Caco-2 (cell line): ENCODE data around the gene NR4A2. TPM values are rescaled to one million over a fixed set of nuclear protein-coding genes. Genes with fewer than 3 reads are reported as not detected.

ENCODE experiments used
- BruUV-seq: library from RNA; stranded (reverse); fragments of 400-500 nt; replicated peaks from 2 replicates; lab custom pipeline; 2021; lab: Mats Ljungman, UMichigan
- CTCF ChIA-PET: fragments of 300-600 bp; sonication (Branson Sonifier 250); formaldehyde crosslinking; loops from one replicate; lab custom pipeline; 2022; ENCODE audit warnings: antibody characterized with exemption; lab: Charles Lee
- POLR2A ChIA-PET: fragments of 300-600 bp; sonication (Branson Sonifier 250); formaldehyde crosslinking; loops from one replicate; lab custom pipeline; 2022; ENCODE audit warnings: antibody characterized with exemption; lab: Charles Lee
- DNase-seq, 2 experiments: peaks; one replicate each; pipeline versions ENCODE4 v3.0.0 to v3.0.0-alpha.2; 2020 to 2022
- H3K27me3 ChIP-seq: replicated peaks from 2 replicates; pipeline ENCODE4 v1.6.0; 2011; ENCODE audit warnings: low read length; ENCODE audit not compliant: control insufficient read depth, insufficient read depth
- H3K36me3 ChIP-seq: 2 replicates; pipeline ENCODE4 v1.5.1; 2011; ENCODE audit warnings: low read length; ENCODE audit not compliant: control insufficient read depth, insufficient read depth
- H3K4me1 ChIP-seq: fragments of 250-450 bp; sonication (Bioruptor Pico); 2 replicates; pipeline ENCODE4 v1.5.1; 2020; ENCODE audit warnings: mild to moderate bottlenecking
- H3K4me3 ChIP-seq: 2 replicates; pipeline ENCODE4 v1.5.1; 2011; ENCODE audit warnings: low read depth, mild to moderate bottlenecking, control low read depth, low read length
- H3K9me3 ChIP-seq: fragments of 250-450 bp; sonication (Bioruptor Pico); 2 replicates; pipeline ENCODE4 v1.5.1; 2020; ENCODE audit warnings: mild to moderate bottlenecking, moderate library complexity
- H3K27ac Mint-ChIP-seq: one replicate; pipeline ENCODE4 v1.8.0; 2022; ENCODE audit warnings: mixed read lengths; ENCODE audit not compliant: unreplicated experiment
- H3K27me3 Mint-ChIP-seq: one replicate; pipeline ENCODE4 v1.8.0; 2022; ENCODE audit warnings: mixed read lengths; ENCODE audit not compliant: insufficient read depth, unreplicated experiment
- H3K36me3 Mint-ChIP-seq: one replicate; pipeline ENCODE4 v1.8.0; 2022; ENCODE audit warnings: mild to moderate bottlenecking, mixed read lengths; ENCODE audit not compliant: insufficient read depth, unreplicated experiment
- H3K4me1 Mint-ChIP-seq: one replicate; pipeline ENCODE4 v1.8.0; 2022; ENCODE audit warnings: low read depth, mixed read lengths; ENCODE audit not compliant: unreplicated experiment
- H3K4me3 Mint-ChIP-seq: one replicate; pipeline ENCODE4 v1.8.0; 2022; ENCODE audit warnings: mild to moderate bottlenecking, moderate library complexity, mixed read lengths; ENCODE audit not compliant: unreplicated experiment
- H3K9me3 Mint-ChIP-seq: one replicate; pipeline ENCODE4 v1.8.0; 2022; ENCODE audit warnings: mixed read lengths; ENCODE audit not compliant: unreplicated experiment
- intact Hi-C: fragments of 100-400 bp; cut with micrococcal nuclease; formaldehyde crosslinking; loops from one replicate; pipeline ENCODE4 v1.10.0; 2022; ENCODE audit not compliant: unreplicated experiment
- total RNA-seq: library from RNA; stranded (reverse); gene quantifications from 2 replicates; pipeline ENCODE4 v1.2.3, GENCODE V29; 2022
- TF ChIP-seq, protein P1 (sequence below), 2 experiments: fragments of 200-600 bp in 1 of 2; IDR thresholded peaks; 1 replicate in 1 of 2; 2 replicates in 1 of 2; pipeline versions ENCODE4 v1.5.1 to v1.8.0; 2011 to 2022; ENCODE audit warnings: antibody characterized with exemption in 1 of 2, control low read depth in 1 of 2, inconsistent platforms in 1 of 2, low read depth in 1 of 2, low read length in 1 of 2, mild to moderate bottlenecking in 1 of 2, moderate library complexity in 1 of 2; ENCODE audit not compliant: insufficient read depth in 1 of 2, severe bottlenecking in 1 of 2, unreplicated experiment in 1 of 2

Gene NR4A2
- total RNA-seq, 1 experiment from 2014 or later = 0.91 TPM

DNA sequence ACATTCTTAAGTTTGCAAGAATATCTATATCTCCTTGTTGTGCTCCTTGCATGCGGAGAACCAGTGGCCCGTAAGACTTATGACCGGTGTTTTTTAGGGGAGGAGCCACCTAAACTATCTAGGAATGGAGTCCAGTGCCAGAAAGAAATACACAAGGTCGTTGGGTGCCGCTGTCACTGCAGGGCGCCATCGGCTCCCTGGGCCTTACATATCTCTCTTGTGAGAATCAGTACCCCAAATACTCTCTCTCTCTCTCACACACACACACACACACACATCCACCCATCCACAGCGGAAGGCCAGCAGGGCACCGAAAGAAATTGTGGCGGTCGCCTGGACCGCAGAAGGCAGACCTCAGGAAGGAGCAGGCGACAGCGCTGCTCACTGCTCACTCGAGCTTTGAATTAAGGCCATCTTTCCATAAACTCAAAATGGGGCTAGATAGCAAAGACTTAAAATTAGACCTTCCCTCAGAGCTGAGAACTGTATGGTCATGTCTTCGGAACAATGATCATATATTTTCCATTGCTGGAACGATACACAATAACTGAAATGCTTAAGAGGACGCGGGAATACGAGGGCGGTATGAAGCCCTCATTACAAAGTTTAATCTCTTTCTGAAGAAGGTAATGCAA, 10.4 kb downstream of the NR4A2 start:
- Mint-ChIP-seq H3K27ac (no peak overlapping the region), H3K27me3 (peaks cover 6% of the 10 kb centered on the region), H3K4me1 (no peaks in the 10 kb centered on the region), H3K9me3 (peaks cover 10% of the 10 kb centered on the region), H3K36me3 (no peaks in the 10 kb centered on the region), H3K4me3 (no peak overlapping the region)
- intact Hi-C loops = no loop called here
- TF ChIP-seq, protein P1, sequence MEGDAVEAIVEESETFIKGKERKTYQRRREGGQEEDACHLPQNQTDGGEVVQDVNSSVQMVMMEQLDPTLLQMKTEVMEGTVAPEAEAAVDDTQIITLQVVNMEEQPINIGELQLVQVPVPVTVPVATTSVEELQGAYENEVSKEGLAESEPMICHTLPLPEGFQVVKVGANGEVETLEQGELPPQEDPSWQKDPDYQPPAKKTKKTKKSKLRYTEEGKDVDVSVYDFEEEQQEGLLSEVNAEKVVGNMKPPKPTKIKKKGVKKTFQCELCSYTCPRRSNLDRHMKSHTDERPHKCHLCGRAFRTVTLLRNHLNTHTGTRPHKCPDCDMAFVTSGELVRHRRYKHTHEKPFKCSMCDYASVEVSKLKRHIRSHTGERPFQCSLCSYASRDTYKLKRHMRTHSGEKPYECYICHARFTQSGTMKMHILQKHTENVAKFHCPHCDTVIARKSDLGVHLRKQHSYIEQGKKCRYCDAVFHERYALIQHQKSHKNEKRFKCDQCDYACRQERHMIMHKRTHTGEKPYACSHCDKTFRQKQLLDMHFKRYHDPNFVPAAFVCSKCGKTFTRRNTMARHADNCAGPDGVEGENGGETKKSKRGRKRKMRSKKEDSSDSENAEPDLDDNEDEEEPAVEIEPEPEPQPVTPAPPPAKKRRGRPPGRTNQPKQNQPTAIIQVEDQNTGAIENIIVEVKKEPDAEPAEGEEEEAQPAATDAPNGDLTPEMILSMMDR (IDR thresholded peaks at IDR 0.05; ENCODE audit: insufficient read depth in 1 of 2, low read depth in 1 of 2, low read length in 1 of 2, severe bottlenecking in 1 of 2, unreplicated experiment in 1 of 2) = no peak
- no peaks in the 10 kb centered on the region for H3K9me3 ChIP-seq
- no peaks in the 10 kb centered on the region for H3K36me3 ChIP-seq
- no peaks in the 10 kb centered on the region for H3K27me3 ChIP-seq
- POLR2A ChIA-PET = interaction anchor here (0.6 kb wide), 1 partner anchor 20 kb away, joined by 3 read pairs; no protein-coding TSS in a partner anchor
- no TSS peak for BruUV-seq
- no peak overlapping the region for H3K4me3 ChIP-seq
- CTCF ChIA-PET = no interaction called here
- no peak for DNase-seq
- H3K4me1 ChIP-seq = no peaks in the 10 kb centered on the region

- TF ChIP-seq, protein P1 (IDR thresholded peaks at IDR 0.05; ENCODE audit: insufficient read depth in 1 of 2, low read depth in 1 of 2, low read length in 1 of 2, severe bottlenecking in 1 of 2, unreplicated experiment in 1 of 2) = no peak
- no peak overlapping the region for H3K27ac Mint-ChIP-seq
- H3K4me3 Mint-ChIP-seq = peak overlapping the region; percentile 61
- Histone ChIP-seq H3K4me3 (no peak overlapping the region; the same call in 1 of the 2 replicates), H3K9me3 (no peaks in the 10 kb centered on the region), H3K36me3 (no peaks in the 10 kb centered on the region), H3K27me3 (no peaks in the 10 kb centered on the region), H3K4me1 (no peaks in the 10 kb centered on the region)
- ChIA-PET POLR2A (no interaction called here), CTCF (no interaction called here)
- no peaks in the 10 kb centered on the region for H3K4me1 Mint-ChIP-seq
- H3K27me3 Mint-ChIP-seq = peaks cover 3% of the 10 kb centered on the region
- H3K9me3 Mint-ChIP-seq = peaks cover 10% of the 10 kb centered on the region
- intact Hi-C loops = no loop called here
- DNase-seq = no peak
- no peaks in the 10 kb centered on the region for H3K36me3 Mint-ChIP-seq
- no TSS peak for BruUV-seq
Observed at GRCh38 chr2:156321243-156321904, 11.1 kb downstream of the NR4A2 start.

DNA sequence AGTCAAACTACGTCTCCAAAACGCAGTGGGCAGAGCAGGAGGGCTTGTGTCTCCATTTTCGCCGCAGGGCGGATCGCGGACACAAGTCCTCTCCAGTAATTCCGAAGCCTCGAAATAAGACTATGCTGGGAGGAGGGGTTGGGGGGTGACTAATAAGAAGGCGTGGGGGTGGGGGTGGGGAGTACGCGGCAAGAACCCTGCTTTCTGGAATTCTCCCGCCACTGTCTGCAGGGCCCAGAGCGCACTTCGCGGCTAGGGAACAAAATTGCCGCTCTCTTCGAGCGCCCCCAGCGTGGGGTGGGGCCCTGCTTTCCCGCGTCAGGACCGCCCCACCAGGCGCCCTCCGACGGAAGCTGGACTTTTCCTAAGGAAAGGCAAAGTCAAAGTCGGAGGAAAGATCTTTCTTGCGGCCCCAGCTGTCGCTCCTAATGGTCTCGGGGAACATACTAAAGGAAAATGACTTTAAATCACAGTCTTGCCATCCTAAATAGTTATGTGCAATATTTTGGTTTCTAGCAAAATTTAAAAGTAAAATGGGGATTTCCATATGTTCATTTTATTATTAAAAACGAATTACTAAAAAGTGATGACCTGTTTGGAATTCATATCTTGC, 11.9 kb downstream of the NR4A2 start:
- Histone ChIP-seq H3K4me1 (no peaks in the 10 kb centered on the region), H3K27me3 (no peaks in the 10 kb centered on the region), H3K9me3 (no peaks in the 10 kb centered on the region), H3K4me3 (no peak overlapping the region), H3K36me3 (no peaks in the 10 kb centered on the region)
- DNase-seq = no peak
- Mint-ChIP-seq H3K9me3 (peaks cover 10% of the 10 kb centered on the region), H3K4me1 (no peaks in the 10 kb centered on the region), H3K36me3 (no peaks in the 10 kb centered on the region), H3K27me3 (peaks cover 3% of the 10 kb centered on the region), H3K27ac (no peak overlapping the region), H3K4me3 (no peak overlapping the region)
- CTCF ChIA-PET = no interaction called here
- POLR2A ChIA-PET = no interaction called here
- intact Hi-C loops = no loop called here
- BruUV-seq = no TSS peak
- TF ChIP-seq, protein P1 (IDR thresholded peaks at IDR 0.05; ENCODE audit: insufficient read depth in 1 of 2, low read depth in 1 of 2, low read length in 1 of 2, severe bottlenecking in 1 of 2, unreplicated experiment in 1 of 2) = no peak
